Keratinocyte (primary cell): ENCODE measurements around the gene CNFN.

Source experiments
- EZH2 ChIP-seq: IDR thresholded peaks from one replicate; pipeline ENCODE4 v1.6.1; 2012; ENCODE audit warnings: inconsistent platforms, mild to moderate bottlenecking, low read length, moderate library complexity
- TF ChIP-seq, protein P1 (sequence below), 3 experiments: IDR thresholded peaks in 1 of 3; conservative IDR thresholded peaks in 1 of 3; optimal IDR thresholded peaks in 1 of 3; 2 replicates in 2 of 3; 3 replicates in 1 of 3; pipeline versions ENCODE3 to v1.5.1; 2011; ENCODE audit warnings: low read length in 3 of 3, mild to moderate bottlenecking in 3 of 3, moderate library complexity in 2 of 3, control low read depth in 1 of 3, inconsistent platforms in 1 of 3; ENCODE audit not compliant: insufficient read depth in 2 of 3; ENCODE audit errors: extremely low read depth in 1 of 3

DNA sequence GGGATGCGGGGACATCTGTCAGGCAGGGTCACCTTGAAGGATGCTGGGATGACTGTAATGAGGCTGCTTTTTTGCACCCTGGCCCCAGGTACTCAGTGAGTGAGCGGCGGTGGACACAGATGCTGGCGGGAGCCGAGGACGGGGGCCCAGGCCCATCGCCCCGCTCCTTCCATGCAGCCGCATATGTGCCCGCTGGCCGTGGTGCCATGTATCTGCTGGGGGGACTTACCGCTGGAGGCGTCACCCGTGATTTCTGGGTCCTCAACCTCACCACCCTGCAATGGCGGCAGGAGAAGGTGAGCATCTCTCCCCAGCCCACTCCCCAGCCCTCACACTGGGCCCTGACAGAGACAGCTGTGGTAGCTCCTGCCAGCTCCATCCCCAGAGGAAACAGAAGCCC is 33.4 kb downstream of the CNFN start:
- TF ChIP-seq, protein P1, sequence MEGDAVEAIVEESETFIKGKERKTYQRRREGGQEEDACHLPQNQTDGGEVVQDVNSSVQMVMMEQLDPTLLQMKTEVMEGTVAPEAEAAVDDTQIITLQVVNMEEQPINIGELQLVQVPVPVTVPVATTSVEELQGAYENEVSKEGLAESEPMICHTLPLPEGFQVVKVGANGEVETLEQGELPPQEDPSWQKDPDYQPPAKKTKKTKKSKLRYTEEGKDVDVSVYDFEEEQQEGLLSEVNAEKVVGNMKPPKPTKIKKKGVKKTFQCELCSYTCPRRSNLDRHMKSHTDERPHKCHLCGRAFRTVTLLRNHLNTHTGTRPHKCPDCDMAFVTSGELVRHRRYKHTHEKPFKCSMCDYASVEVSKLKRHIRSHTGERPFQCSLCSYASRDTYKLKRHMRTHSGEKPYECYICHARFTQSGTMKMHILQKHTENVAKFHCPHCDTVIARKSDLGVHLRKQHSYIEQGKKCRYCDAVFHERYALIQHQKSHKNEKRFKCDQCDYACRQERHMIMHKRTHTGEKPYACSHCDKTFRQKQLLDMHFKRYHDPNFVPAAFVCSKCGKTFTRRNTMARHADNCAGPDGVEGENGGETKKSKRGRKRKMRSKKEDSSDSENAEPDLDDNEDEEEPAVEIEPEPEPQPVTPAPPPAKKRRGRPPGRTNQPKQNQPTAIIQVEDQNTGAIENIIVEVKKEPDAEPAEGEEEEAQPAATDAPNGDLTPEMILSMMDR (optimal IDR thresholded peaks at IDR 0.05 in 1 of 3, IDR thresholded peaks at IDR 0.05 in 1 of 3, conservative IDR thresholded peaks at IDR 0.05 in 1 of 3; ENCODE audit: extremely low read depth in 1 of 3, insufficient read depth in 2 of 3, low read length in 3 of 3), result no peak
- no peak for TF ChIP-seq EZH2
